T-helper 2 cell treated with Interferon-gamma antibody and Interleukin-4, amounts not matched to agents 100 ng/mL and 5 ng/mL, for 36 hours (primary cell): ENCODE measurements around the gene RTEL1. TPM values are rescaled to one million over a fixed set of nuclear protein-coding genes. Genes with fewer than 3 reads are reported as not detected.
"Not testable (repeated sequence)": the region's sequence is repeated elsewhere in the genome, so short reads cannot be mapped to it uniquely, and the experiment has no call there.

Experiments
- intact Hi-C: fragments of 100-400 bp; cut with micrococcal nuclease; formaldehyde crosslinking; loops from one replicate; pipeline ENCODE4 v1.15.1; 2023
- total RNA-seq: library from RNA; stranded (reverse); gene quantifications from 2 replicates; pipeline ENCODE4 v1.2.3, GENCODE V29; 2022

RTEL1 gene
- total RNA-seq, 1 donor from 2014 or later: 49.5 TPM

- intact Hi-C loops: loop anchor here (5.0 kb wide), 1 partner anchor 93 kb away; the partner anchor contains the start of genes LIME1 and SLC2A4RG
Observed at GRCh38 chr20:63643946-63644345, 14.2 kb upstream of the RTEL1 start.

- intact Hi-C loops: no loop called here
Observed at GRCh38 chr20:63645218-63645617, 12.9 kb upstream of the RTEL1 start.

- intact Hi-C loops: no loop called here
Observed at GRCh38 chr20:63648190-63648589, 9.9 kb upstream of the RTEL1 start.

GRCh38 chr20:63648895-63649589, 9.1 kb upstream of the RTEL1 start:
- intact Hi-C loops: no loop called here

- intact Hi-C loops: loop anchor here (5.0 to 10.0 kb wide), 4 partner anchors 68 to 414 kb away; partner anchors contain the start of genes ABHD16B, SAMD10, TCEA2 and TPD52L2
Observed at GRCh38 chr20:63650486-63650885, 7.6 kb upstream of the RTEL1 start.

- intact Hi-C loops: loop anchor here (5.0 to 10.0 kb wide), 4 partner anchors 70 to 413 kb away; partner anchors contain the start of genes ABHD16B, SAMD10, TCEA2 and TPD52L2
Observed at GRCh38 chr20:63651942-63652191, 6.2 kb upstream of the RTEL1 start.

- intact Hi-C loops: loop anchor here (5.0 to 10.0 kb wide), 4 partner anchors 70 to 412 kb away; partner anchors contain the start of genes ABHD16B, SAMD10, TCEA2 and TPD52L2
Observed at GRCh38 chr20:63652192-63652980, 5.7 kb upstream of the RTEL1 start.

- intact Hi-C loops: loop anchor here (5.0 to 10.0 kb wide), 4 partner anchors 71 to 411 kb away; partner anchors contain the start of genes ABHD16B, SAMD10, TCEA2 and TPD52L2
Observed at GRCh38 chr20:63653041-63653973, 4.8 kb upstream of the RTEL1 start, which contains the start of gene STMN3. Gene STMN3 (minus strand): TSS chr20:63653424. CDS start chr20:63653345, 79 bp downstream.

GRCh38 chr20:63653974-63654668, 4.0 kb upstream of the RTEL1 start:
- intact Hi-C loops: loop anchor here (5.0 to 10.0 kb wide), 4 partner anchors 72 to 411 kb away; partner anchors contain the start of genes ABHD16B, SAMD10, TCEA2 and TPD52L2

GRCh38 chr20:63655249-63655648, 2.9 kb upstream of the RTEL1 start:
- intact Hi-C loops: loop anchor here (10.0 kb wide), 3 partner anchors 210 to 410 kb away; partner anchors contain the start of genes ABHD16B, SAMD10, TCEA2 and TPD52L2

- intact Hi-C loops: loop anchor here (10.0 kb wide), 3 partner anchors 208 to 408 kb away; partner anchors contain the start of genes ABHD16B, SAMD10, TCEA2 and TPD52L2
Observed at GRCh38 chr20:63656451-63656850, 1.7 kb upstream of the RTEL1 start.

- intact Hi-C loops: loop anchor here (10.0 kb wide), 3 partner anchors 207 to 407 kb away; partner anchors contain the start of genes ABHD16B, SAMD10, TCEA2 and TPD52L2
Observed at GRCh38 chr20:63657260-63657936, 714 bp upstream of the RTEL1 start.

- intact Hi-C loops: loop anchor here (1.0 to 10.0 kb wide), 5 partner anchors 31 to 406 kb away; partner anchors contain the start of genes ABHD16B, ARFRP1, GMEB2 and SAMD10
Observed at GRCh38 chr20:63658749-63659187, 656 bp downstream of the RTEL1 start.

- intact Hi-C loops: loop anchor here (10.0 kb wide), 3 partner anchors 205 to 405 kb away; partner anchors contain the start of genes ABHD16B, SAMD10, TCEA2 and TPD52L2
Observed at GRCh38 chr20:63659370-63659769, 1.3 kb downstream of the RTEL1 start.

GRCh38 chr20:63660174-63660573, 2.1 kb downstream of the RTEL1 start:
- intact Hi-C loops: not testable (repeated sequence)

- intact Hi-C loops: no loop called here
Observed at GRCh38 chr20:63660622-63661021, 2.5 kb downstream of the RTEL1 start.

GRCh38 chr20:63661108-63661507, 3.0 kb downstream of the RTEL1 start:
- intact Hi-C loops: no loop called here

GRCh38 chr20:63661959-63662812, 4.1 kb downstream of the RTEL1 start:
- intact Hi-C loops: no loop called here
